GM19035 (cell line): ENCODE data around the gene ELOVL1.

Experiments
- ATAC-seq: cut with Tn5 transposase; IDR thresholded peaks from one replicate; pipeline ENCODE4 v1.9.1; 2021; ENCODE audit not compliant: unreplicated experiment

Gene ELOVL1

GRCh38 chr1:43331688-43332087, 36.1 kb downstream of the ELOVL1 start:
- no peak for ATAC-seq

DNA sequence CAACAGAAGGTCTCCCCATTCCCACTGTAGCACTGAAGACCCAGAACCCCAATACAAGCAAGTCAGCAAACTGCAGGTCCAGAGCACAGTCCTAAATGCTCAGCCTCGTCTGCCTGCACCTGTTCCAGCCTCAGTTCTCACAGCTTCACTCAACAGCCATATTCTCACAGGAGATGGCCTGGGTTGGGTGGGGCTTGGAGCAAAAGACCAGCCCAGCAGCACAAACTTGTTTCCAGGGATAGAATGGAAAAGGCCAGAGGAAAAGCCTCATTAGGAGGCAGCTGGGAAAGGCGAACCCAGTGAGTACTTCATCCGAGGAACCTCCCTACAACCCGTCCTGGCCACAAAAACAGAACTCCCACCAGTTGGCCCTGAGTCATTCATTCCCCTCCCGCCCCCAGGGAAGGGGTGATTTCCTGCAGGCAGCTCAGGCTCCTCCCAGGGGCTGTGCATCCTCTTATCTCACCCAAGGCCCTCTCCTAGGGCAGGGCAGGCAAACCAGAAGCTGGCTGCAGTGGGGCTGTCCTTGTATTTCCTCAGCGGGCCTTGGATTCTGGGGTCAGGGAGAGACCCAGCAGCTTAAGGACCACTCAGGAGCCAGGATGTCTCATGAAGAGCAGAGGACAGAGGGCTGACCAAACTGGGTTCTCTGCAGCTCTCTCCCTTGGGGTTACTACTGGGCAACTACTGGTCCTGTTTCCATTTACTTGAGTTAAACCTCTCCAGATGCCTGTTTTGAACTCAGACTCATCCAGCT, 37.6 kb downstream of the ELOVL1 start:
- ATAC-seq: no peak

DNA sequence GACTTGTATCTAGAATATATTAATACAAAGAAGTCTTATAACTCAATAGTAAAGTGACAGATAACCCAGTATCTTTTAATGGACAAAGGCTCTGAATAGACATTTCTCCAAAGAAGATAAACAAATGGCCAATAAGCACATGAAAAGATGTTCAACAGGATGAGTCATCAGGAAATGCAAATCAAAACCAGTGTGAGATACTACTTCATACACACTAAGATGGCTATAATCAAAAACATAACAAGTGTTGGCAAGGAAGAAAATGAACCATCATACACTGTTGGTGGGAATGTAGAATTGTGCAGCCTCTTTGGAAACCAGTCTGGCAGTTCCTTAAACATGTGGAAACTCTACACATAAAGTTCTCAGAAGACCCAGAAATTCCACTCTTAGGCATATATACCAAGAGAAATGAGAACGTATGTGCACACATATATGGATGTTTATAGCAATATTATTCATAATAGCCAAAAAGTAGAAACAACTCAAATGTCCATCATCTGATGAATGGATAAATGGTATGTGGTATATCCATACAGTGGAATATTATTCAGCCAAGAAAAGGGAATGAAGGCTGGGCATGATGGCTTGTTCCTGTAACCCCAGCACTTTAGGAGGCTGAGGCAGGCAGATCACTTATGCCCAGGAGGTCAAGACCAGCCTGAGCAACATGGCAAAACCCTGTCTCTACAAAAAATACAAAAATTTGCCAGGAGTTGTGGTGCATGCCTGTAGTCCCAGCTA, 40.1 kb downstream of the ELOVL1 start:
- ATAC-seq: no peak

- ATAC-seq: no peak
Measured at GRCh38 chr1:43325381-43325780, 42.4 kb downstream of the ELOVL1 start.

DNA sequence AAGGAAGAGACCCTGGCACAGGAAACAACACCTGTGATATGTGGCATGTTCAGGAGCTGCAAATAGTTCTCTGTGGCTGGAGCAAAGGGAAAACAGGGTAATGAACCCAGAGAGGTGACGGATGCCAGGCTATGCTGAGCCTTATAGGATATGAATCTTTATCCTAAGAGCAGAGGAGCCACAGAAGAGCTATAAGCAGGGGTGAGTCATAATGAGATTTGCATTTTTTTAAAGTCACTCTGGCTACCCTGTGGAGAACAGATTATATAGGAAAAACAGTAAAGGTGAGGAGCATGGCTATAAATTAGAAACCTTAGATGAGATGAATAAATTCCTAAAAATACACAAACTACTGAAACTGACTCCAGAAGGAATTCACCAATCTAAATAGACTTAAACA, 43.0 kb downstream of the ELOVL1 start:
- no peak for ATAC-seq

- ATAC-seq: no peak
Measured at GRCh38 chr1:43322506-43322905, 45.3 kb downstream of the ELOVL1 start.

GRCh38 chr1:43321331-43321891, 46.4 kb downstream of the ELOVL1 start:
- ATAC-seq: no peak

GRCh38 chr1:43319766-43320165, 48.0 kb downstream of the ELOVL1 start:
- no peak for ATAC-seq

DNA sequence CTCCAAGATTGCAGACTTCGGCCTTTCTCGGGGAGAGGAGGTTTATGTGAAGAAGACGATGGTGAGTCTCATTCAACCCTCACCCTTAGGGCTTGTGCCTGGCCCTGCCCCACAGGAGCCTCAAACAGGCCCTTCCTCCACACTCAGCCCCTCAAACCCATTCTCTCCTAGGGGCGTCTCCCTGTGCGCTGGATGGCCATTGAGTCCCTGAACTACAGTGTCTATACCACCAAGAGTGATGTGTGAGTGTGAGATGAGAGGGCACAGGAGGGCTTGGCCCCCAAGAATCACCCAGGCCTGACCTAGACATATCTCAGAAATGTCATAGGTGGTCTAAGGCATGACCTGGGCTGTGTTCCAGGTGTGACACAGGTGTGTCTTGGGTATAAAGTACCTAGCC, 48.5 kb downstream of the ELOVL1 start:
- ATAC-seq: no peak

DNA sequence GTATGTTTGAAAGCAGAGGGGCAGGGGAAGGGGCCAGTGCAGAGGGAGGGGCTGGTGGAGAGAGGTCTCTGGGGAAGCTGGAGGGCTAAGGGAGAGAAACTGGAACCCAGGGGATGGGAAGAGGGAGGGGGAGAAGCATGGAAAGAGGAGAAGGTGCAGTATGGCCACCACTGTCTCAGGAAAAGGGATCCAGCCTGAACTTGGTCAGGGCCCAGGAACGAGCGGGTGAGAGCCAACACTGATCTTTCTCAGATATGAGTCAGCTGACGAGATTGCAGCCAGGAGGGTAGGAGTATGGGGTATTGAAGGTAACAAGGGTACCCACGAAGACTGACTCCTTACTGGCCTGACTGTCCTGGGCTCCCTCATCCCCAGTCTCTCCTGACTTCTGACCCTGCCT, 49.0 kb downstream of the ELOVL1 start:
- ATAC-seq: no peak

DNA sequence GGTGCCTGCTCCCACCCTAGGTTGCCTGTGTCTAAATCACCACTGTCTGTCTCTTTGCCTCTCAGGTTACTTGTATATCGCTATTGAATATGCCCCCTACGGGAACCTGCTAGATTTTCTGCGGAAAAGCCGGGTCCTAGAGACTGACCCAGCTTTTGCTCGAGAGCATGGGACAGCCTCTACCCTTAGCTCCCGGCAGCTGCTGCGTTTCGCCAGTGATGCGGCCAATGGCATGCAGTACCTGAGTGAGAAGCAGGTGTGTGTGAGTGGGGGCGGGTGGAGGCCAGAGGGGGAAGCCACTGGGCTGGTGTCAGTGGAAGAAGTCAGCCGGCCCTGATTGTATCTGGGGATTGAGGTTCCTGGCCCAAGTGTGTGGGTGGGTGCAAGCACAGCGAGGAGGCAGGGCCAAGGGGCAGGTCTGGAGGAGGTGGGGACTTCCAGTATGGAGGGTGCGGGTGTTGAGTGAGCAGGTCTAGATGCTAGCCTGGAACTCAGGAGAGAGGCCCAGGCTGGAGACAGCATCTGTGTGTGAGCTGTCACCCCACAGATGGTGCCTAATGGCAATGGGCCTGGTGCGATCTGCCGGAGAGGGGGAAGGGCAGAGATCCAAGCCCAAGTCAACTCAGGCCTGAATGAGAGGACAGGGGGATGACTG, 49.9 kb downstream of the ELOVL1 start:
- ATAC-seq: no peak

DNA sequence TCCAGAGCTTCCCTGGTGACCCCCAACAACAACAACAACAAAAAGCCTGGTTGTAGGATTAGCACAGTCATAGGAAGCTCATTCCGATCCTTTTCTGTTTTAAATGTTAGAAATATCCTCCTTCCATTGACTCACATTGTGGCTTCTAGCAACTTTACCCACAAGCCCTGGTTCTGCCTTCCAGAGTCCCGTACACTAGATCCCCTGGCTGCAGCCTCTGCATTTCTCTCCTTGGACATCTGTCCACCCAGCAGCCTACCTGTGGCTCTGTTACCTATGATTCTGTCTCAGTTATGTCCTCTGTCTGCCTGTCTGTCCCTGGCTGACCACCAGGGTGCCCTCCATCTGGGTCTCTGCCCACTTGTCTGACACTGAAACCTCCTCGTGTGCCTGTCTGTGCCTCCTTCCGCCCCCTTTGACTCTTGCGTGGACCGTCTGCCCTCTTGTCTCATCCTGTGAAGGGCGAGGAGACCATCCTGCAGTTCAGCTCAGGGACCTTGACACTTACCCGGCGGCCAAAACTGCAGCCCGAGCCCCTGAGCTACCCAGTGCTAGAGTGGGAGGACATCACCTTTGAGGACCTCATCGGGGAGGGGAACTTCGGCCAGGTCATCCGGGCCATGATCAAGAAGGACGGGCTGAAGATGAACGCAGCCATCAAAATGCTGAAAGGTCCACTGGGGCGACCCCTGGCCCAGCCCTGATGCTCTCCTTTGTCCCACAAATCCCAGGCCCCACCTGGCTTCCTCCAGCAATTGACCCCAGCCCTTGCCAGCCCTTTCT, 50.9 kb downstream of the ELOVL1 start:
- no peak for ATAC-seq

DNA sequence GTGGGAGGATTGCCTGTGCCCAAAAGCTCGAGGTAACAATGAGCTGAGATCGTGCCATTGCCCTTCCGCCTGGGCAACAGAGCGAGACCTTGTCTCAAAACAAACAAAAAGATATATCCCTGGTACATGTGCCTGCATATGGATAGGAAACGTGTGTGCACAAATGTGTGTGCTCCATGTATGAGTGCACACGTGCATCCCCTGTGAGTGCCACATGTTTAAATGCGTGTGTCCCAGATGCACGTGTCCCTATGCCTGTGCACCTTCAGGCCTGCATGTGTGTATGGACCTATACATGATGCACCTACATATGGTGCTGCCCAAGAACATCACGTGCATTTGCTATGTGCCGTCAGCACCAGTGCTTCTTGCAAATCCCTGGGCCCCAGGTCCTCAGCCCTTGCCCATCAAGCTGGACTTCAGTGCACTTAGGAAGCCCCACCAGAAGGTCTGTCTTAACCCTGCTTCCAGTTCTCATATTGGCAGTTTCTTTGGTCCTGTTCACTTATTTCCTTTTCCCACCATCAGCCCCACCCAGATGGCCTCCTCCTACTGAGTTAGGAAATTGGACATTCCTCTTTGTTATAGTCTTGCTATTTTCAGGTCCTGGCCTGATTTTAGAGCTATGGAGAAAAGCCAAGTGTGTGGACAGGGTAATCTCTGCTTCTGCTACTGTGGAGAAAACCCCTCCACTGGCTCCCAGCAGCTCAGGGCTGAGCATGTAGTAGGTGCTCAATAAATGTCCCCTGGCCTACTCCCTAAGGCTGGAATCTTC, 51.7 kb downstream of the ELOVL1 start:
- ATAC-seq: no peak

GRCh38 chr1:43315481-43315880, 52.3 kb downstream of the ELOVL1 start:
- no peak for ATAC-seq

DNA sequence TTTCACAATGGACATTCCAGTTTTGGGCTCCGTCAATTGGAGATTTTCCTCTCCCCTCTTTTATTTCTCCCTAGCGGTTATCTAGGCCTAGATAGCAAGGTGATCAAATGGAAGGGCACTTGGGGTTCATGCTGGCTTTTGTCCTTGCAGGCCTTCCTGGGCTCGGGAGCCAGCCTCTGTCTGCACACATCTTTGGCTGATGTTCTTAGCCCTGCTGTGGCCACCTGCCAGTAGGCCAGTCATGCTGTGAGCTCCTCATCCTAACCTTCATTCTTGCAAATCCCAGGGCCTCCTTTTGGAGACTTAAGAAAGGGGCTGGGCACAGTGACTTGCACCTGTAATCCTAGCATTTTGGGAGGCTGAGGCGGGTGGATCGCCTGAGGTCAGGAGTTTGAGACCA, 53.6 kb downstream of the ELOVL1 start:
- ATAC-seq: no peak

- no peak for ATAC-seq
Measured at GRCh38 chr1:43313771-43314170, 54.0 kb downstream of the ELOVL1 start.
